CMK (cell line): ENCODE measurements around the gene CAD.

Experiments
- DNase-seq: peaks from one replicate; pipeline ENCODE4 v3.0.0-alpha.2; 2010; ENCODE audit warnings: low read depth

Gene CAD

GRCh38 chr2:27199241-27199640, 17.9 kb upstream of the CAD start:
- no peak for DNase-seq

- DNase-seq: no peak
Measured at GRCh38 chr2:27201675-27202074, 15.5 kb upstream of the CAD start.

GRCh38 chr2:27202854-27203253, 14.3 kb upstream of the CAD start:
- DNase-seq: no peak

- no peak for DNase-seq
Measured at GRCh38 chr2:27203741-27204140, 13.4 kb upstream of the CAD start.

GRCh38 chr2:27204566-27204965, 12.6 kb upstream of the CAD start:
- no peak for DNase-seq

- DNase-seq: no peak
Measured at GRCh38 chr2:27205206-27205605, 12.0 kb upstream of the CAD start.

- no peak for DNase-seq
Measured at GRCh38 chr2:27206346-27206745, 10.8 kb upstream of the CAD start.

- no peak for DNase-seq
Measured at GRCh38 chr2:27208486-27209050, 8.6 kb upstream of the CAD start.

- no peak for DNase-seq
Measured at GRCh38 chr2:27209621-27210401, 7.4 kb upstream of the CAD start.

GRCh38 chr2:27211241-27211942, 5.8 kb upstream of the CAD start:
- DNase-seq: peak; percentile 74

GRCh38 chr2:27211943-27212625, 5.1 kb upstream of the CAD start, which contains the start of the genes ATRAID and SLC5A6:
TSS of gene ATRAID (plus strand) at chr2:27212041. CDS start at chr2:27212369, 328 bp downstream.
TSS of gene SLC5A6 (minus strand) at chr2:27212268. CDS start at chr2:27207650, 4,618 bp downstream.
- peak; percentile 77 for DNase-seq

GRCh38 chr2:27212626-27213471, 4.3 kb upstream of the CAD start:
- DNase-seq: no peak

- DNase-seq: no peak
Measured at GRCh38 chr2:27214941-27215340, 2.2 kb upstream of the CAD start.

- DNase-seq: no peak
Measured at GRCh38 chr2:27216416-27217137, 592 bp upstream of the CAD start.

- no peak for DNase-seq
Measured at GRCh38 chr2:27218614-27219013, 1.4 kb downstream of the CAD start.

GRCh38 chr2:27219091-27219490, 1.9 kb downstream of the CAD start:
- no peak for DNase-seq

- DNase-seq: no peak
Measured at GRCh38 chr2:27220091-27220490, 2.9 kb downstream of the CAD start.

- no peak for DNase-seq
Measured at GRCh38 chr2:27221166-27221565, 4.0 kb downstream of the CAD start.

GRCh38 chr2:27222407-27222806, 5.2 kb downstream of the CAD start:
- no peak for DNase-seq

- no peak for DNase-seq
Measured at GRCh38 chr2:27223416-27223815, 6.2 kb downstream of the CAD start.

- no peak for DNase-seq
Measured at GRCh38 chr2:27225526-27225925, 8.4 kb downstream of the CAD start.
